Left ventricle myocardium inferior (tissue), 1 donor: ENCODE measurements around the gene PPM1M. TPM values are rescaled to one million over a fixed set of nuclear protein-coding genes. Genes with fewer than 3 reads are reported as not detected.

ENCODE experiments used
- DNase-seq: peaks from one replicate; pipeline ENCODE4 v3.0.0-alpha.2; 2020
- H3K27ac ChIP-seq: fragments of 200-600 bp; replicated peaks from 2 replicates; pipeline ENCODE4 v1.8.0; 2021
- H3K27me3 ChIP-seq: fragments of 200-600 bp; 2 replicates; pipeline ENCODE4 v1.8.0; 2021; ENCODE audit warnings: low read depth
- H3K36me3 ChIP-seq: fragments of 200-600 bp; 2 replicates; pipeline ENCODE4 v1.8.0; 2021
- H3K4me1 ChIP-seq: fragments of 200-600 bp; 2 replicates; pipeline ENCODE4 v1.8.0; 2021
- H3K4me3 ChIP-seq: fragments of 200-600 bp; 2 replicates; pipeline ENCODE4 v1.8.0; 2021; ENCODE audit warnings: mild to moderate bottlenecking, moderate library complexity
- H3K9me3 ChIP-seq: fragments of 200-600 bp; replicated peaks from 2 replicates; pipeline ENCODE4 v1.8.0; 2021
- intact Hi-C: fragments of 100-400 bp; cut with micrococcal nuclease; formaldehyde crosslinking; loops from one replicate; pipeline ENCODE4 v1.11.0; 2022
- long read RNA-seq: library from polyadenylated mRNA; unstranded; transcript quantifications from one replicate; pipeline ENCODE4 v2.0.0, GENCODE V29; 2021
- total RNA-seq: library from RNA; stranded (reverse); fragmentation: NEBNext Ultra II Directional; extraction: Animal tissue kit (Norgen Biotek cat#: 25700); gene quantifications from one replicate; pipeline ENCODE4 v1.2.1, GENCODE V29; 2021
- TF ChIP-seq, protein P1 (sequence below): fragments of 200-600 bp; IDR thresholded peaks from 2 replicates; pipeline ENCODE4 v1.8.0; 2021; ENCODE audit warnings: antibody characterized with exemption, mild to moderate bottlenecking, borderline replicate concordance
- donor health status: DM: no; HTN: yes; CAD: no; lungs with severe emphysema.

PPM1M gene, protein sequence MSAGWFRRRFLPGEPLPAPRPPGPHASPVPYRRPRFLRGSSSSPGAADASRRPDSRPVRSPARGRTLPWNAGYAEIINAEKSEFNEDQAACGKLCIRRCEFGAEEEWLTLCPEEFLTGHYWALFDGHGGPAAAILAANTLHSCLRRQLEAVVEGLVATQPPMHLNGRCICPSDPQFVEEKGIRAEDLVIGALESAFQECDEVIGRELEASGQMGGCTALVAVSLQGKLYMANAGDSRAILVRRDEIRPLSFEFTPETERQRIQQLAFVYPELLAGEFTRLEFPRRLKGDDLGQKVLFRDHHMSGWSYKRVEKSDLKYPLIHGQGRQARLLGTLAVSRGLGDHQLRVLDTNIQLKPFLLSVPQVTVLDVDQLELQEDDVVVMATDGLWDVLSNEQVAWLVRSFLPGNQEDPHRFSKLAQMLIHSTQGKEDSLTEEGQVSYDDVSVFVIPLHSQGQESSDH
- total RNA-seq, result 9.2 TPM
- long read RNA-seq, transcript PPM1M-202 (10 exons, 2,193 nt), result major isoform, 17 of 27 reads
- long read RNA-seq, partial matches to known transcripts, result 2 of 27 reads
- long read RNA-seq, other reads (novel, unspliced or antisense), result 8 of 27 reads

DNA sequence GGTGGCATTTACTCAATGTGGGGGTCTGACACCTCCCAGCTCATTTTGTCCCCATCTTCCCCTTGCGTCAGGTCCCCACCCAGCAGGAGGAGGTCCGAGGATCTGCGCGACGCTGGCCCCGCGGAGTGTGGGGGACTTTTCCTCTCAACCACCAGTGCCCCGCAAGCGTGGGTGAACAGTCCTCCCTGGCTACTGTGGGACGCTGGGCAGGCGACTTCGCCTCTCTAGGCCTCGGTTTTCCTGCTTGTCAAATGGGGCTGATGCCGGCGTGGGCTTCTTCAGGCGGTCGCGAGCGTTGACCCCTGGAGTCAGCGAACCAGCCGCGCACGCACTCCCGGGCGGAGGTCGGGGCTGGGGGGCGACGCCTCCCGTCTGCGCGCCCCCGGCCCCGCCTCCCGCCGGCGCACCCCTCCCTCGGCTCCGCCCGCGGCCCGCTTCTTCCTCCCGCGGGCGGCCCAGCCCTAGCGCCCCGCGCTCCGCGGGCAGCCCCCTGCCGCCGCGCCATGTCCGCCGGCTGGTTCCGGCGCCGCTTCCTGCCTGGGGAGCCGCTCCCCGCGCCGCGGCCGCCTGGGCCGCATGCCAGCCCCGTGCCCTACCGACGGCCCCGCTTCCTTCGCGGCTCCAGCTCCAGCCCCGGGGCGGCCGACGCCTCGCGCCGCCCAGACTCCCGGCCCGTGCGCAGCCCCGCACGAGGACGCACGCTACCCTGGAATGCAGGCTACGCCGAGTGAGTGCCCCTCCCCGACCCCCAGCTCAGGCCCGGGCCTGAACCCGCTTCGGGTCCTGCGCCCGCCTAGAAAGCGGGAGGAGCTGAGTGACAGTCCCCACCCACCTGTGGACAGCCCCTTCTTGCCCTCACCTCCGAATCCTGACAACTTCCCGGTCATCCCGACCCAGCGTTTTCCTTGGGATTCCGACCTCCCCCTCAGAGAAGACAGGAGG, at the start of gene PPM1M:
PPM1M (plus strand) TSS at position 438 of the 942 bp plus-strand sequence; CDS start at position 504, 66 bp downstream.
- intact Hi-C loops, result no loop called here
- peak within 1 kb of the TSS; percentile 88 for H3K27ac ChIP-seq
- peaks cover 43% of the 10 kb centered on the region for H3K4me1 ChIP-seq
- H3K27me3 ChIP-seq, result no peaks in the 10 kb centered on the region
- peak within 1 kb of the TSS; percentile 70 for H3K4me3 ChIP-seq
- peak; percentile 58 for DNase-seq
- no peaks in the 10 kb centered on the region for H3K9me3 ChIP-seq
- H3K36me3 ChIP-seq, result peaks cover 15% of the 10 kb centered on the region
- TF ChIP-seq, protein P1, sequence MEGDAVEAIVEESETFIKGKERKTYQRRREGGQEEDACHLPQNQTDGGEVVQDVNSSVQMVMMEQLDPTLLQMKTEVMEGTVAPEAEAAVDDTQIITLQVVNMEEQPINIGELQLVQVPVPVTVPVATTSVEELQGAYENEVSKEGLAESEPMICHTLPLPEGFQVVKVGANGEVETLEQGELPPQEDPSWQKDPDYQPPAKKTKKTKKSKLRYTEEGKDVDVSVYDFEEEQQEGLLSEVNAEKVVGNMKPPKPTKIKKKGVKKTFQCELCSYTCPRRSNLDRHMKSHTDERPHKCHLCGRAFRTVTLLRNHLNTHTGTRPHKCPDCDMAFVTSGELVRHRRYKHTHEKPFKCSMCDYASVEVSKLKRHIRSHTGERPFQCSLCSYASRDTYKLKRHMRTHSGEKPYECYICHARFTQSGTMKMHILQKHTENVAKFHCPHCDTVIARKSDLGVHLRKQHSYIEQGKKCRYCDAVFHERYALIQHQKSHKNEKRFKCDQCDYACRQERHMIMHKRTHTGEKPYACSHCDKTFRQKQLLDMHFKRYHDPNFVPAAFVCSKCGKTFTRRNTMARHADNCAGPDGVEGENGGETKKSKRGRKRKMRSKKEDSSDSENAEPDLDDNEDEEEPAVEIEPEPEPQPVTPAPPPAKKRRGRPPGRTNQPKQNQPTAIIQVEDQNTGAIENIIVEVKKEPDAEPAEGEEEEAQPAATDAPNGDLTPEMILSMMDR, result no peak

DNA sequence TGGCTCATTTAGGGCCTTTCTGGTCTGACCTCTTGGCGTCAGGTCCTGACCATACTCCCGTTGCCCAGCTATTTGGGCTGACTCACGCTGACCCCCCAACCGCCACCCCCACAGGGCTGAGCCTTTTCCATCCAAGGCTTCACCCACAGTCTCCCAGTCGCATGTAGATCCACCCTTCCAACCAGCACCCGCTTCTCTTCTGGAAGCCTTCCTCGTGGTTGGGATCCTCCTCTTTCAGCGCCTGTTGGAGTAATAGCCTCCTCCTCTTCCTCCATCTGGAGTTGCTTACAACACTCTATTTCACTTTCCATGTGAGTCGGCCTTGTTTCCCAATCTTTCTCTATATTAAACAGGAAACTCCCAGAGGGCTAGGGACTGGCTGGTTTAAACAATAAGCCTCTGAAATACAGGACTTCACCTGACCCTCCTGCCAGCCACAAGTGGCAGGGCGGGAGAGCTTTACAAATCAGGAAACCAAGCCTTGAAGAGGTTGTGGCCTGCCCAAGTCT, 49.7 kb upstream of the PPM1M start:
- peak overlapping the region; percentile 93 for H3K27ac ChIP-seq
- H3K4me1 ChIP-seq, result peaks cover 66% of the 10 kb centered on the region
- peak; percentile 31 for DNase-seq
- peaks cover 18% of the 10 kb centered on the region for H3K36me3 ChIP-seq
- no peaks in the 10 kb centered on the region for H3K27me3 ChIP-seq
- intact Hi-C loops, result no loop called here
- no peak overlapping the region for H3K4me3 ChIP-seq
- TF ChIP-seq, protein P1, result no peak
- H3K9me3 ChIP-seq, result no peaks in the 10 kb centered on the region

DNA sequence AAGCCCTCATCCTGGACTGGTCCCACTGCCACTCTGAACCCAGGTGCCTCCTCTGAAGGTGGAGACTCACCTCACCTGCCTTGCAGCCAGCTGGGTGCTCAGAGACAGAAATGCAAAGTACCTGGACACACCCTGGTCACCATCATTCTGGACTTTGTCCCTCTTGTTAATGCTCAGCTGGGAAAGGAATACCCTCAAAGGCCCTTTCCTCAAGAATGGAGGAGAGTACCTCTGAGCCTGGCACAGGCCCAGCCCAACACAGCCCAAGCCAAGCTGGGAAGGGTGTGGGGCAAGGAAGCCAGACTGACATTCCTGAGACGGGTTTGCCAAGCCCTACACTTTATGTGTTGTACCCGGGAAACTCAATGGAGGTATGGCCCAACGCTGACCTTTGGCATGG, 48.6 kb upstream of the PPM1M start:
- Histone ChIP-seq H3K9me3 (no peaks in the 10 kb centered on the region), H3K4me3 (no peak overlapping the region), H3K4me1 (peaks cover 77% of the 10 kb centered on the region), H3K27ac (peak overlapping the region; percentile 93), H3K27me3 (no peaks in the 10 kb centered on the region), H3K36me3 (peaks cover 29% of the 10 kb centered on the region)
- TF ChIP-seq, protein P1, result no peak
- peak; percentile 30 for DNase-seq
- intact Hi-C loops, result no loop called here

DNA sequence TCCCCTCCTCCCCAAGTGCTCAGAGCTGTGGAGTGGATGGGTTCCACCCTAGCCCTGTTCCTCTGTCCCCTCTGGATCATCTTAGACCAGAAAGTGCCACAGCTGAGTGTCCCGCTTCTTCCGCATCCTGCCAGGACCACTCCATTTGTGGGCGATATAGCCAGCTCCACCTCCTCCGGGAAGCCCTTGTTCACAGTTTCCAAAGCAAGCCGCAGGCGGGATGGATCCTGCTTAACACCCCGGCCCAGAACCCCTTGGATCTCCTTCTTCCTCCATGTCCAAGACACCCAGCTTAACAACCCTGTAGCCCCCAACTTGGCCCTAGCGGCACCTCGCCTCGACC, 48.1 kb upstream of the PPM1M start:
- Histone ChIP-seq H3K4me1 (peaks cover 82% of the 10 kb centered on the region), H3K9me3 (no peaks in the 10 kb centered on the region), H3K27ac (peak overlapping the region; percentile 93), H3K4me3 (peak overlapping the region; percentile 94), H3K27me3 (no peaks in the 10 kb centered on the region), H3K36me3 (peaks cover 34% of the 10 kb centered on the region)
- DNase-seq, result no peak
- intact Hi-C loops, result no loop called here
- TF ChIP-seq, protein P1, result no peak
